ENCODE measurements around the gene CELA2A.
"Not testable (repeated sequence)": the region's sequence is repeated elsewhere in the genome, so short reads cannot be mapped to it uniquely, and the experiment has no call there.

Gene CELA2A

GRCh38 chr1:15504436-15504835 is 47.9 kb downstream of the CELA2A start:
- DNase-seq: no peak

DNA sequence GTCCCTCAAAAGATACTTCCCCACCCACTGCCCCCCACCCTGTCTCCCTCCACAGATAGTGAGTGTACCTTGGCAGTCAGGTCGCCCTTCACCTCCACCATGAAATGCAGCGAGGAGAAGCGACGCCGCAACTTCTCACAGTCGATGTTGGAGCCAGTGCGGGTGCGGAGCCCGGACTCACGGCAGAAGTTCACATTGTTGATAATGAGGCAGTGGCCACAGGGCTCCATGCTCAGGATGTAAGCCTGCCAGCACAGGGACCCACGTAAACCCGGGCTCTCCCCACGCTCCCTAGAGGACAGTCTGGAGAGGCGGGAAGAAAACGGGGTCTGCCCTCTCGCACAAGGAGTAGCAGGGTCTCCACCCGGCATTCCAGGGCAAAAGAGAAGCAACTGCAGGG is 50.3 kb downstream of the CELA2A start:
- DNase-seq: no peak

DNA sequence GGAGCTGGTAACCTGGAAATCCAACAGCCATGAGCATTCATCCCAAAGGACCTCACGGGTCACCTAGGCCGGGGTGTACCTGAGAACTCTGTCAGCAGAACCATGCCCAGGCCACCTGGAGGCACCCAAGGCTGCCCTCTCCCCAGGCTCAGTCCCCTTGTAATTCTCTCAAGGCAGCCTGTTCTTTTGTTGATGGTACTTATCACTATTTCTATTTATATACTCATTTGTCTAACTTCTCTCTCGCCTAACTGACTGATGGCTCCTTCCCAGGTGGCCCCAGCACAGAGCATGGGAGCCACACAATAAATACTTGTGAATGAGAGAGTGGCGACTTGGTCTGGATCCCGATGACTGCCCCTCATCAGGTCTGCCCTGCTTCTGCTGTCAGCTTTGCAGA is 50.7 kb downstream of the CELA2A start:
- DNase-seq: no peak

DNA sequence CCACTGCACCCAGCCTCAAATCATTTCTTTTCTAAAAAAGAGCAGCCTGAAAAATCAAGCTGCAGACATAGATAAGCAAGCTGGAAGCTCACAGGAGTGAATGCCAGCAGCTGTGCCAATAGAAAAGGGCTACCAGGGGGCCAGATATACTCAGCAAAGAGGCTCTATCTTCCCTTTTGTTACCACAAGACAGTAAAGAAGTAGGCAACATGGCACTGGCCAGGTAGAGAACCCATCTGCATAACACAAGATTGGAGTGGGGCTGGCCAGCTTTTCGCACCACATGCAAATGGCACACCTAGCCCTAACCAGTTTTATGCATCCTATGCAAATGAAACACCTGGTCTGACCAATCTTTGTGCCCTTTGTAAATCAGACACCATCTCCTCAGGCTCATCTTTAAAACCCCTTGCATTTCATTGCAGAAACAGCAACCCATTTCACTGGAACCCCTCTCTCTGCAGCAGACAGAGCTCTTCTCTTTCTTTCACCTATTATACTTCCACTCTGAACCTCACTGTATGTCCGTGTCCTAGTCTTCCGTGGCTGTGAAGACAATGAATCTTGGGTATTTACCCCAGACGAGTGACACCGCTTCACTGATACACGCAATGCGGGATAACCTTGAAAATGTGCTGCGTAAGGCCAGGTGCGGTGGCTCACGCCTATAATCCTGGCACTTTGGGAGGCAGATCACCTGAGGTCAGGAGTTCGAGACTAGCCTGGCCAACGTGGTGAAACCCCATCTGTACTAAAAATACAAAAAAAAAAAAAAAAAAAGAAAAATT is 52.4 kb downstream of the CELA2A start:
- DNase-seq: no peak

- no peak for DNase-seq
Measured at GRCh38 chr1:15509586-15509985, 53.1 kb downstream of the CELA2A start.

DNA sequence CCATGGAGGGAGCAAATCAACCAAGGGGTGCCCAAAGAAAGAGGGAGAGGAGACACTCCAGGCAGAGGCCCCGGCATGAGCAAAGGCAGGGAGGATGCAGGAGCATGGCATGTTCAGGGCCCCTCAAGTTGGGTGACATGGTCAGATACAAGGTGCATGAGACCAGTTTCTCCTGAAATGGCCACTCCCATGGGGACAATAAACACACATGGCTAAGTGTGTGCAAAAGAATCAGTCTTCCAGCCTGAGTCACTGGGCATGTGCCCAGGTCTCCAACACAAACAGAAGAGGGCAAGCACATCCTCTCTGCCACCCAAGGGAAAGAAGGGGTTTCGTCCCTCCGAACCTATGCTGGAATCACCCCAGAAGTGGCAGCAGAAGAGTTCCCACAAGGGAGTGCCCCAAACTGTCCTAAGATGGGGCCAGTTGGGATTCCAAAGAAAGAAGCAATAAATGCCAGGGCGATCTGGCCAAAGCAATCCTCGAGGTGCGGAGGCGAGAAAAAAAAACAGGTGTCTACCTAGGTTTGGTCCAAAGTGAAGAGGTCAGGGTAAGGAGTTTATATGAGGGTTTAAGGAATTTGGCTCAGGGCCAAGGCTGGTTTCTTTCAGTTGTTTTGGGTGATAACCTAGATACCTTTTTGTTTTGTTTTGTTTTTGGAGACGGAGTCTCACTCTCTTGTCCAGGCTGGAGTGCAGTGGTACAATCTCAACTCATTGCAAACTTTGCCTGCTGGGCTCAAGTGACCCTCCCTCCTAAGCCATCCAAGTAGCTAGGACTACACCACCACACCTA is 54.3 kb downstream of the CELA2A start:
- DNase-seq: no peak

DNA sequence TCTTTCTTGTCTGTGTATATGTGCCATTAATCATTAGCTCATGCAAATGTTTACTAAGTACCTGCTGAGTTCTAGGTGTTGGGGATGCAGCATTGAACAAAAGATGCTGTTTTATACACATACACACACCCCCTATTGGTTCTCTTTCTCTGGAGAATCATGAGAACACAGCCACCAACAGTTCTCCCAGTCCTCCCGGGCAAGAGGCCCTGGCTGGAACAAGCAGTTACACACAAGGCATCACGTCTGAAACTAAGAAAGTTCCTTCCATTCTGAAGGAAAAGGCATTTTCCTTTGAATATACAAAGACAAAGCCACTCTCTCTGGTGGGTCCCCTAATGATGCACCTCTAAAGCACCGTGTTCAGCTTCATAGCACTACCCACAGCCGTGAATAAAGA is 56.7 kb downstream of the CELA2A start:
- DNase-seq: no peak

DNA sequence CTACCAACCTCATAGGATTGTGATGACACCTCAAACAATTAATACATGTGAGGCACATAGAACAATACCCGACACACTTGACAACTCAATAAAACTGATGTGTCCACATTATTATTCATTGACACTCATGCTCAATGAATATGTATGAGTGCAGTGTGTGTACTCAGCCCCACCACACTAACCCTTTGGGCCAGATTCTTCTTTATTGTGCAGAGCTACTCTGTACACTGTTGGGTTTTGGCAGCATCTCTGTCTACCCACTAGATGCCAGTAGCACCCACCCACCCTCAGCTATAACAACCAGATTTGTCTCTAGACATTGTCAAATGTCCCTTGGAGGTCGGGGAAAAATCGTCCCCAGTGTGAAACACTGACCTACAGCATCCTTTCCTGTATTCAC is 57.4 kb downstream of the CELA2A start:
- no peak for DNase-seq

GRCh38 chr1:15514557-15514956 is 58.0 kb downstream of the CELA2A start:
- not testable (repeated sequence) for DNase-seq

DNA sequence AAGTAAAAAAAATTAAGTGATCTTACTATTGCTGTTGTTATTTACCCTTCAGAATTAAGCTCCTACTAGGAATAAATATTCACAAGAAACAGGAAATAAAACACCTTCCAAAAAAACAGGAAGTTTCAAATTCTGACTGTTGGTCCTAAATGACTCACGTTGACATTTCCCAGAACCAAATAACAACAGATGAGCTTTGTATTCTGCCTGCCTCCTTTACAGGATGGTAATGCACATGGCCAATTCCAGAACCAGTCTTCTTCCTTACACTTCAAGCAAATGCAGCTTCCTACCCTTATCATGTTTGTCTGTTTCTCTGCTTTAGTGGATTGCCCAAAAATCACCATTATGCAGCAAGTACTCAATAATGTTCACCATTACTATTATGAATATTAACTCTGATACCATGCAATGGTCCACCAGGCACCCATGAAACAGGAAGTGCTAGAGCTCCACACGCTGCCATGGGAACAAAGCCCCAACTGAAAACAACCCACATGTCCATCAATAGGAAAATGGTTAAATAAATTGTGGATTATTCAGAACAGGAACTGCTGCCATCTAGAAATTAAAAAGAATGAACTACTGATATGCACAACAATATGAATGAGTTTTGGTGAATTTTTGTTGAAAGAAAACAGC is 58.6 kb downstream of the CELA2A start:
- no peak for DNase-seq

DNA sequence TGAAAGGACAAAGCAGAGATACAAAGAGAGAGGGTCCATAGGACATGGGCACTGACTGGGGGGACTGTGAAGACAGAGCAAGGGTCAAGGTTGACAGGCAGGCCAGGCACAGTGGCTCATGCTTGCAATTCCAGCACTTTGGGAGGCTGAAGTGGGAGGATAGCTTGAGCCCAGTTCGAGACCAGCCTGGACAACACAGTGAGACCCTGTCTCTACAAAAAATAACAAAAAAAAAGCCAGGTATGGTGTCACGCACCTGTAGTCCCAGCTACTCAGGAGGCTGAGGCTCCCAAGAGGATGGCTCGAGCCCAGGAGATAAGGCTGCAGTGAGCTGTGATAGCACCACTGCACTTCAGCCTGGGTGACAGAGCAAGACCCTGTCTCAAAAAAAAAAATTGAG is 63.1 kb downstream of the CELA2A start:
- no peak for DNase-seq

DNA sequence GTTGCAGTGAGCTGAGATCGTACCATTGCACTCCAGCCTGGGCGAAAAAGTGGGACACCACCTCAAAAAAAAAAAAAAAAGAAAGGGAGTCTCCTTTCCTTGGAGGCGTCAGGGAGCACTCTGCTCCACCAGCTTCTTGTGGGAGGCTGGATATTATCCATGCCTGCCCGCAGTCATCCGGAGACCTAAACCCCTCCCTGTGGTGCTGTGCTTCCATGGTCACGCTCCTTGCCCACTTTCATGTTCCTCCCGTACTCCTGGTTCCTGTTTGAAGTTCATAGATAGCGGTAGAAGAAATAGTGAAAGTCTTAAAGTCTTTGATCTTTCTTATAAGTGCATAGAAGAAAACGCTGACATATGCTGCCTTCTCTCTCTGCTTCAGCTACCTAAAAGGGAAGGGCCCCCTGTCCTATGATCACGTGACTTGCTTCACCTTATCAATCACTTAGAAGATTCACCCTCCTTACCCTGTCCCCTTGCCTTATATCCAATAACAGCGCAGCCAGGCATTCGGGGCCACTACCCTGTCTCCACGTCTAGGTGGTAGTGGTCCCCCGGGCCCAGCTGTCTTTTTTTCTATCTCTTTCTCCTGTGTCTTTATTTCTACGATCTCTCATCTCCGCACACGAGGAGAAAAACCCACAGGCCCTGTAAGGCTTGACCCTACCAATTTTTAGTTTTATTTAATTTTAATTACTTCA is 64.8 kb downstream of the CELA2A start:
- DNase-seq: not testable (repeated sequence)

Measured in activated CD4-positive, alpha-beta T cell treated with anti-CD3 and anti-CD28 coated beads, Interleukin-2, amount 50 U/mL, for 4 hours (primary cell).